ENCODE measurements around the gene BMP15.

The BMP15 gene

DNA sequence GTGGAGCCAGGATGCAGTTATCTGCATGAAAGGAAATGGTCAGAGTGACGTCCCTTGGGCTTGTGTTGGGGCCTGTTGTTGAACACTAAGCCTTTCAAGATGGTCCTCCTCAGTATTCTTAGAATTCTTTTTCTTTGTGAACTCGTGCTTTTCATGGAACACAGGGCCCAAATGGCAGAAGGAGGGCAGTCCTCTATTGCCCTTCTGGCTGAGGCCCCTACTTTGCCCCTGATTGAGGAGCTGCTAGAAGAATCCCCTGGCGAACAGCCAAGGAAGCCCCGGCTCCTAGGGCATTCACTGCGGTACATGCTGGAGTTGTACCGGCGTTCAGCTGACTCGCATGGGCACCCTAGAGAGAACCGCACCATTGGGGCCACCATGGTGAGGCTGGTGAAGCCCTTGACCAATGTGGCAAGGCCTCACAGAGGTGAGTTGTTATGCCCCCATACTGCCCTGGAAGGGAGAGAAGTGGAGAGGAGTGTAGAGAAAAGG is at the start of gene BMP15:
Gene BMP15, plus strand, starts transcription at position 51 of the 492 bp plus-strand sequence. Its CDS starts 49 bp downstream, at position 100.
- no peaks in the 10 kb centered on the region for H3K27me3 ChIP-seq (ENCODE audit: insufficient read depth, low read length)
- no peak within 1 kb of the TSS for H3K4me3 ChIP-seq (ENCODE audit: low read depth, low read length)
- no peaks in the 10 kb centered on the region for H3K4me1 ChIP-seq (ENCODE audit: control insufficient read depth, insufficient read depth, low read length, unreplicated experiment)
- no peaks in the 10 kb centered on the region for H3K36me3 ChIP-seq (ENCODE audit: insufficient read depth, low read length)
- no peaks in the 10 kb centered on the region for H3K79me2 ChIP-seq (ENCODE audit: control insufficient read depth, insufficient read depth, low read length, unreplicated experiment)
- no peak within 1 kb of the TSS for H2AFZ ChIP-seq (ENCODE audit: low read length, unreplicated experiment)
- no peak within 1 kb of the TSS for H3K27ac ChIP-seq (ENCODE audit: low read depth, low read length)

DNA sequence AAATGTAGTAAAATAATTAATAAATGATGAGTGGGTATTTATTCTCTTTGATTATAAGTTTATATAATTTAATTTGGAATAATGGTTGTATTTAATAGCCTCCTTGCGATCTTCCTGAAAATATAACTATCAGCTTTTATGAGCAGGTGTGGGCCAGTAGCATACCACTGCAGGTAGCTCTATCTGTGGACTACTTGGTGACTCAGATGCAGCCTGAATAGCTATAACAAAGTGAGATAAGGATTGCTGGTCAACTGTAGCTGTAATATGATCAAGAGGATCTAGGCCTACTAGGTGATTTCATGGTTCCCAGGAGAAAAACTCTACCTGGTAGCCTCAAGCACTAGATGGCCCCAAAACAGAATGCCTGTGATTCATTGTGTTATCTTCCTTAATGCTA is 47.1 kb upstream of the BMP15 start:
- Histone ChIP-seq H3K4me1 (ENCODE audit: control insufficient read depth, insufficient read depth, low read length, unreplicated experiment) (no peaks in the 10 kb centered on the region), H3K79me2 (ENCODE audit: control insufficient read depth, insufficient read depth, low read length, unreplicated experiment) (no peaks in the 10 kb centered on the region), H2AFZ (ENCODE audit: low read length, unreplicated experiment) (no peak overlapping the region), H3K36me3 (ENCODE audit: insufficient read depth, low read length) (no peaks in the 10 kb centered on the region), H3K4me3 (ENCODE audit: low read depth, low read length) (no peak overlapping the region), H3K27ac (ENCODE audit: low read depth, low read length) (no peak overlapping the region), H3K27me3 (ENCODE audit: insufficient read depth, low read length) (no peaks in the 10 kb centered on the region)

DNA sequence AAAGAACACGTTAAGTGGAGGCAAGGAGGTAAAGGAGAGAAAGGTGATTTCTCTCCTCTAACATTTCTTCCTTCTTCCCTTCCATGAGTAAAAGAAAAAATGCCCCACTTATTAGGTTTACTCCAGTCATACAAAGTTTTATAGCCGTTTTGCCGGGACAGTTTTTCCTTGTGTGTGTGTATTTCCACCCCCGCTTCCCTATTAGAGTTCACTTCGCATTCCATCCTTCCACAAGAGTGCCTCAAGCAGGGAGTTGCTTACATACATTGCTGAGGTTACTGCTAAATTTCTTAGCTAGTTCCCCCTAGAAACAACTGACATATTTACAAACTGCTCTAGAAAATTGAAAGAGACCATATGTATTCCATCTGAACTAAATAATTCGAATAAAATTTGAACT is 45.2 kb upstream of the BMP15 start:
- Histone ChIP-seq H3K4me3 (ENCODE audit: low read depth, low read length) (no peak overlapping the region), H3K4me1 (ENCODE audit: control insufficient read depth, insufficient read depth, low read length, unreplicated experiment) (no peaks in the 10 kb centered on the region), H3K27me3 (ENCODE audit: insufficient read depth, low read length) (no peaks in the 10 kb centered on the region), H3K27ac (ENCODE audit: low read depth, low read length) (no peak overlapping the region), H3K79me2 (ENCODE audit: control insufficient read depth, insufficient read depth, low read length, unreplicated experiment) (no peaks in the 10 kb centered on the region), H2AFZ (ENCODE audit: low read length, unreplicated experiment) (no peak overlapping the region), H3K36me3 (ENCODE audit: insufficient read depth, low read length) (no peaks in the 10 kb centered on the region)

DNA sequence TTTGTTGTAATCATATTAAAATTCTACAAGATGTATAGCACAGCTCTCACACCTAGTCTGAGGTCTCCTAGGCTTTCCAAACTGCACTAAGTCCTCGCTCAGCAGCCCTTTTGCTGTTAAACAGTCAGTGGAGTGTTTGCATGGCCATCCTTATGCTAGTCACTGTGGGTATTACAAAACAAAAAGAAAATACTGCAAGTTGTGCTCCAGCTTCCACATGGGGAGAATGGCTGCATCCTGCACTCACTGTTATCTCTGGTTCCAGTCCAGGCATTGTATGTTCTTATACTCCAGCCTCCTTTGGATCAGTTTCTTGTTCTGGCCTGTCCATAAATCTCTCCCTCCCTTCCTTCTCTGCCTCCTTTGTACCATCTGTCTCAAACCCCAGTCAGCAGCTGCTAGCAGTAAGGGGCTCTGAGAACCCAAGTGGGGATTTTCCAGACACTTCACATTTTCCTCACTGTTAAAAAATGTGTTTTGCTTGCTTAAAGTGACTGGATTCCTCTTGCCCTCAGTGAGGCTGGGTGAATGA is 38.5 kb upstream of the BMP15 start:
- Histone ChIP-seq H3K36me3 (ENCODE audit: insufficient read depth, low read length) (no peaks in the 10 kb centered on the region), H3K27ac (ENCODE audit: low read depth, low read length) (no peak overlapping the region)

DNA sequence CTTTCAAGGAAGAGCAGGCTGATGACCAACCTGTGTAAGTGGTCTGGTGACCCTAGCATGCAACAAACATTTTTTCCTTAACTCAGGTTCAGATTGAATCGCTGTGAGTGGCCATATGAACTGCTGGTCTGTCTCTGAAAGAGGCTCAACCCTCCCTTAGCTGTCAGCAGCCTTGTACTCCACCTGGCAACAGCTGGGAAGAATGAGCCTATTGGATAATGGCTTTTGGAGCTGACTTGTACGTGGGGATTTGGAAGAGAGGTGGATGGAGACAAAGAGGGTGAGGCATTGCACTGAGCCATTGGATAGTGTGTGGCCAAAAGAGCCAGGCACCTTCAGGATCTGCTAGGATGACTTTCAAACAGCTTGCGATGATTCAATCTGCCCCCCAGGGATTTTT is 35.7 kb upstream of the BMP15 start:
- Histone ChIP-seq H3K4me3 (ENCODE audit: low read depth, low read length) (no peak overlapping the region), H3K36me3 (ENCODE audit: insufficient read depth, low read length) (no peaks in the 10 kb centered on the region), H3K27ac (ENCODE audit: low read depth, low read length) (no peak overlapping the region), H3K4me1 (ENCODE audit: control insufficient read depth, insufficient read depth, low read length, unreplicated experiment) (no peaks in the 10 kb centered on the region), H2AFZ (ENCODE audit: low read length, unreplicated experiment) (no peak overlapping the region), H3K27me3 (ENCODE audit: insufficient read depth, low read length) (no peaks in the 10 kb centered on the region; the same call in 1 of the 2 replicates), H3K79me2 (ENCODE audit: control insufficient read depth, insufficient read depth, low read length, unreplicated experiment) (no peaks in the 10 kb centered on the region)

More for the DNA sequence above, 38.5 kb upstream of the BMP15 start:
- Histone ChIP-seq H3K79me2 (ENCODE audit: control insufficient read depth, insufficient read depth, low read length, unreplicated experiment) (no peaks in the 10 kb centered on the region), H3K27me3 (ENCODE audit: insufficient read depth, low read length) (no peaks in the 10 kb centered on the region), H2AFZ (ENCODE audit: low read length, unreplicated experiment) (no peak overlapping the region), H3K4me1 (ENCODE audit: control insufficient read depth, insufficient read depth, low read length, unreplicated experiment) (no peaks in the 10 kb centered on the region), H3K4me3 (ENCODE audit: low read depth, low read length) (no peak overlapping the region)

DNA sequence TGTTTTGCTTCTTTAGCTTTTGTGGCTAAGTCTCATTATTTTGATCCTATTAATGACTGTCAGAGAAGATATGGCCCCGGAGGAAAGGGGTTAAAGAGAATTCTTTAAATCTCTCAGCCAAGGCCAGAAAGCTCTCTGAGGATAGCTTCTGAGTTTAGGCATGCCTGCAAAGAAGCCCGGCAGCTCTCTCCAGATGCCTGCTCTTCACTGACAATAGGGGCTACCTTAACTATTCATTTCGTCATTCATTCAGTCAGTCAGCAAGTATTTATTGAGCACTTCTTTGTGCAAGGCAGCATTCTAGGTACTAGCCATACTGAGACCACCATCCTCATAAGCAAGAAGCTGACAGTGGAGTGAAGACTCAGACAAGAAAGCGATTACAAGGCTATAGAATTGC is 34.0 kb upstream of the BMP15 start:
- H3K4me1 ChIP-seq (ENCODE audit: control insufficient read depth, insufficient read depth, low read length, unreplicated experiment): no peaks in the 10 kb centered on the region
- no peaks in the 10 kb centered on the region; the same call in 1 of the 2 replicates for H3K27me3 ChIP-seq (ENCODE audit: insufficient read depth, low read length)
- H3K36me3 ChIP-seq (ENCODE audit: insufficient read depth, low read length): no peaks in the 10 kb centered on the region
- H3K27ac ChIP-seq (ENCODE audit: low read depth, low read length): no peak overlapping the region
- H3K4me3 ChIP-seq (ENCODE audit: low read depth, low read length): no peak overlapping the region
- H3K79me2 ChIP-seq (ENCODE audit: control insufficient read depth, insufficient read depth, low read length, unreplicated experiment): no peaks in the 10 kb centered on the region
- H2AFZ ChIP-seq (ENCODE audit: low read length, unreplicated experiment): no peak overlapping the region

DNA sequence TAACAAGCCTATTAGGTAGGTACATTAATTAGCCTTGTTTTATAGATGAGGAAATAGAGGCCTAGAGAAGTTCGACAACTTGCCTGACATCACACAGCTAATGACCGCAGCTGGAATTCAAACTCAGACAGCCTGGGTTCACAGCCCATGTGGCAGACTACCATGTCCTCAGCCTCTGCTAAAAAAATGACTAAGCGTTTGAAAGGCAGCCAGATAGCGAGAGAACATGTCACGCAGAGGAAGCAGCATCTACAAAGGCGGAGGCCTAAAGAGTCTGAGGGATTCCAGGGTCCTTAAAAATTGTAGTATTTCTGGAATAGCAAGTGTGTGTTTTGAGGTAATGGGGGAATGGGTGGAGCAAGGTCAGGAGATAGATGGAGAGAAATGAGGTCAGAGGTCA is 33.2 kb upstream of the BMP15 start:
- H3K27ac ChIP-seq (ENCODE audit: low read depth, low read length): no peak overlapping the region
- no peak overlapping the region for H2AFZ ChIP-seq (ENCODE audit: low read length, unreplicated experiment)
- H3K36me3 ChIP-seq (ENCODE audit: insufficient read depth, low read length): no peaks in the 10 kb centered on the region
- no peaks in the 10 kb centered on the region for H3K79me2 ChIP-seq (ENCODE audit: control insufficient read depth, insufficient read depth, low read length, unreplicated experiment)
- H3K27me3 ChIP-seq (ENCODE audit: insufficient read depth, low read length): no peaks in the 10 kb centered on the region; the same call in 1 of the 2 replicates
- no peaks in the 10 kb centered on the region for H3K4me1 ChIP-seq (ENCODE audit: control insufficient read depth, insufficient read depth, low read length, unreplicated experiment)
- no peak overlapping the region for H3K4me3 ChIP-seq (ENCODE audit: low read depth, low read length)

DNA sequence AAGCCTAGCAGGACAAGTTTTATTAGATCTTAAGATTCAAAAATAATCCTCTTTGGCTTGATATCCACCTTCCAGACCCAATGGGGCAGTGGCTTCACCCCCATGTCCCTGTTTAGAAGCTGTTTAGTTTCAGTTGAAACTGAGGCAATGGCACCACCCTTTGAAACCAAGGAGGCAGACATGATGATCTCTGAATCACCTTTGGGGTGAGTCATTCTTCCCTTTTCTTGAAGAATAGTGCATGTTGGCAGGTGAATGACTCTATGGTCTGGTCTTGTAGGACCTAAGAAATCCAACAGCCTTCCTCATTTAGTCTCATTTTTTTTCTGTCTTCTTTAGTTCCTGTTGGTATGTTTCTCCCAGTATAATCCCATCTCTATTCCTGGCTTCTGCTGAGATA is 29.5 kb upstream of the BMP15 start:
- H3K27me3 ChIP-seq (ENCODE audit: insufficient read depth, low read length): no peaks in the 10 kb centered on the region; the same call in 1 of the 2 replicates
- no peak overlapping the region for H3K4me3 ChIP-seq (ENCODE audit: low read depth, low read length)
- no peaks in the 10 kb centered on the region for H3K79me2 ChIP-seq (ENCODE audit: control insufficient read depth, insufficient read depth, low read length, unreplicated experiment)
- H3K4me1 ChIP-seq (ENCODE audit: control insufficient read depth, insufficient read depth, low read length, unreplicated experiment): no peaks in the 10 kb centered on the region
- no peak overlapping the region for H3K27ac ChIP-seq (ENCODE audit: low read depth, low read length)
- H2AFZ ChIP-seq (ENCODE audit: low read length, unreplicated experiment): no peak overlapping the region
- H3K36me3 ChIP-seq (ENCODE audit: insufficient read depth, low read length): no peaks in the 10 kb centered on the region

DNA sequence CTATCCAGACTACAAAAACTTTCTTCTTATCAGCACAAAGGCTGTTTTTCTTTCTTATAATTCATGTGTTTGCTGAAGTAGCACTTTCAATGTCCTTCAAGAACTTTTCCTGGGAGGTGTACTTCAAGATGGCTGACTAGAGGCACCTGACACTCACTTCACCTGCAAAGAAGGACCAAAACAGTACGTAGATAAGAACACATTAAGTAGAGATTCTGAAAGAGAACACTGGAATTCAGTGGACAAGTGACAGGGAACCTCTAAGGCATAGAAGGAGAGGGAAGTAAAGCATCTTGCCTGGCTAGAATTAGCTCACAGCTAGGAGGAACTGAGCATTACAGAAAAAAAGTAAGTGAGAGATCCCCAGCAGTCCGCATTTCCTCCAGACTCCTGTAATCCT is 21.7 kb upstream of the BMP15 start:
- Histone ChIP-seq H3K4me1 (ENCODE audit: control insufficient read depth, insufficient read depth, low read length, unreplicated experiment) (no peaks in the 10 kb centered on the region), H3K36me3 (ENCODE audit: insufficient read depth, low read length) (no peaks in the 10 kb centered on the region), H2AFZ (ENCODE audit: low read length, unreplicated experiment) (no peak overlapping the region), H3K27me3 (ENCODE audit: insufficient read depth, low read length) (no peaks in the 10 kb centered on the region), H3K27ac (ENCODE audit: low read depth, low read length) (no peak overlapping the region), H3K79me2 (ENCODE audit: control insufficient read depth, insufficient read depth, low read length, unreplicated experiment) (no peaks in the 10 kb centered on the region), H3K4me3 (ENCODE audit: low read depth, low read length) (no peak overlapping the region)

DNA sequence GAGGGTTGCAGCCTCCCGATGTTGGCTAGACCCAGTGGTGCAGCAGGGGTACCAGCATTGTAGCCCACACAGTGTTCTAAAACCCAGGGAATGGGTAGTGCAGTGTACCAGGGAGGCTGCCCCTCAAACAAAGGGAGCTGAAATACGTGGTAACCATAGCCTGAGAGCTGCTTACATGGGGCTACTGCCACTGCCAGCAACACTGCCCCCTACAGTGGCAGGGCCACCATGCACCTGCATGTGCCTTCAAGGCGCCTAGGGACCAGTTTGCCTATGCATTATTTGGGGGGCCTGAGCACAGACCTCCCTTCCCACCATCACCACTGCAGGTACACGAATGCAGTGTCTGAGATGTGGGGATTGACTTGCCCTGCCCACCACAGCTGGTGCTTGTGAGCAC is 21.0 kb upstream of the BMP15 start:
- no peak overlapping the region for H3K4me3 ChIP-seq (ENCODE audit: low read depth, low read length)
- H3K4me1 ChIP-seq (ENCODE audit: control insufficient read depth, insufficient read depth, low read length, unreplicated experiment): no peaks in the 10 kb centered on the region
- no peaks in the 10 kb centered on the region for H3K27me3 ChIP-seq (ENCODE audit: insufficient read depth, low read length)
- no peak overlapping the region for H2AFZ ChIP-seq (ENCODE audit: low read length, unreplicated experiment)
- H3K27ac ChIP-seq (ENCODE audit: low read depth, low read length): no peak overlapping the region
- H3K79me2 ChIP-seq (ENCODE audit: control insufficient read depth, insufficient read depth, low read length, unreplicated experiment): no peaks in the 10 kb centered on the region
- H3K36me3 ChIP-seq (ENCODE audit: insufficient read depth, low read length): no peaks in the 10 kb centered on the region

DNA sequence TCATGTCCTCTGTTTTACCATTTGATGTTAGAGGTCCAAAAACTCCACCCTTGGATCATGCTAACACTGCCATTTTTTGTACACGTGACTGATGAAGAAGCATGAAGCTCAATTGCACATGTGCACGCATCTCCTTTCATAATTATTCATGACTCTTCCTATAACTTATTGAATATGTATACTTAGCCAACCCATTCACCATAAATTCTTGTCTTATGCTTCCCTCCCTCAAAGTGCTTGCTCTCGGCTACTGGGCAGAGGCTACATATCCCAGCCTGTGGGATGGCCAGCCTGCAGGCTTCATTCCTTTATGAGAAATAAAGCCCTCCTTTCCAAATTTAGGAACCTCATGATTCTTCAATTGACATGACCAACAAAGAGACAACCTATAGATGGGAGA is 17.5 kb upstream of the BMP15 start:
- Histone ChIP-seq H3K36me3 (ENCODE audit: insufficient read depth, low read length) (no peaks in the 10 kb centered on the region), H3K4me3 (ENCODE audit: low read depth, low read length) (no peak overlapping the region), H3K4me1 (ENCODE audit: control insufficient read depth, insufficient read depth, low read length, unreplicated experiment) (no peaks in the 10 kb centered on the region), H3K27ac (ENCODE audit: low read depth, low read length) (no peak overlapping the region), H3K79me2 (ENCODE audit: control insufficient read depth, insufficient read depth, low read length, unreplicated experiment) (no peaks in the 10 kb centered on the region), H2AFZ (ENCODE audit: low read length, unreplicated experiment) (no peak overlapping the region), H3K27me3 (ENCODE audit: insufficient read depth, low read length) (no peaks in the 10 kb centered on the region)

Measured in ACC112 (cell line).